ENCODE data around the gene PRR33.

PRR33 gene

GRCh38 chr11:1917523-1918435 lies 26.1 kb upstream of the PRR33 start:
- TF ChIP-seq, protein P1, sequence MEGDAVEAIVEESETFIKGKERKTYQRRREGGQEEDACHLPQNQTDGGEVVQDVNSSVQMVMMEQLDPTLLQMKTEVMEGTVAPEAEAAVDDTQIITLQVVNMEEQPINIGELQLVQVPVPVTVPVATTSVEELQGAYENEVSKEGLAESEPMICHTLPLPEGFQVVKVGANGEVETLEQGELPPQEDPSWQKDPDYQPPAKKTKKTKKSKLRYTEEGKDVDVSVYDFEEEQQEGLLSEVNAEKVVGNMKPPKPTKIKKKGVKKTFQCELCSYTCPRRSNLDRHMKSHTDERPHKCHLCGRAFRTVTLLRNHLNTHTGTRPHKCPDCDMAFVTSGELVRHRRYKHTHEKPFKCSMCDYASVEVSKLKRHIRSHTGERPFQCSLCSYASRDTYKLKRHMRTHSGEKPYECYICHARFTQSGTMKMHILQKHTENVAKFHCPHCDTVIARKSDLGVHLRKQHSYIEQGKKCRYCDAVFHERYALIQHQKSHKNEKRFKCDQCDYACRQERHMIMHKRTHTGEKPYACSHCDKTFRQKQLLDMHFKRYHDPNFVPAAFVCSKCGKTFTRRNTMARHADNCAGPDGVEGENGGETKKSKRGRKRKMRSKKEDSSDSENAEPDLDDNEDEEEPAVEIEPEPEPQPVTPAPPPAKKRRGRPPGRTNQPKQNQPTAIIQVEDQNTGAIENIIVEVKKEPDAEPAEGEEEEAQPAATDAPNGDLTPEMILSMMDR (IDR thresholded peaks at IDR 0.05; ENCODE audit: borderline replicate concordance, insufficient read depth, low read depth, low read length): peak; percentile 64

GRCh38 chr11:1916986-1917522 lies 25.4 kb upstream of the PRR33 start:
- TF ChIP-seq, protein P1 (IDR thresholded peaks at IDR 0.05; ENCODE audit: borderline replicate concordance, insufficient read depth, low read depth, low read length): no peak
- no peak overlapping the region for H3K4me3 ChIP-seq (ENCODE audit: low read depth, low read length)

More at GRCh38 chr11:1917523-1918435, 26.1 kb upstream of the PRR33 start:
- H3K4me3 ChIP-seq (ENCODE audit: low read depth, low read length): no peak overlapping the region

- TF ChIP-seq, protein P1 (IDR thresholded peaks at IDR 0.05; ENCODE audit: borderline replicate concordance, insufficient read depth, low read depth, low read length): no peak
- H3K4me3 ChIP-seq (ENCODE audit: low read depth, low read length): no peak overlapping the region
Measured at GRCh38 chr11:1916132-1916985, 24.7 kb upstream of the PRR33 start.

DNA sequence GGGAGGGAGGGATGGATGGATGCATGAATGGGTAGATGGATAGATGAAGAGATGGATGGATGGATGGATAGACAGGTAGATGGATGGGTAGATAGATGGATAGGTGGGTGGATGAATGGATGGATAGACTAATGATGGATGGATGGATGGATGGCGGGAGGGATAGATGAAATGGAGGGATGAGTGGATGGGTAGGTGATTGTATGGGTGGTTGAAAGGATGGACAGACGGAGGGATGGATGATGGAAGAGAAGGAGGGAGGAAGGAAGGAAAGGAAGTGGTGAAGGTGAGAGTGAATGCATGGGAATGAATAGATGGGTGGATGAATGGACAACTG lies 24.1 kb upstream of the PRR33 start:
- no peak overlapping the region for H3K4me3 ChIP-seq (ENCODE audit: low read depth, low read length)
- TF ChIP-seq, protein P1 (IDR thresholded peaks at IDR 0.05; ENCODE audit: borderline replicate concordance, insufficient read depth, low read depth, low read length): no peak

GRCh38 chr11:1913271-1914060 lies 21.8 kb upstream of the PRR33 start:
- TF ChIP-seq, protein P1 (IDR thresholded peaks at IDR 0.05; ENCODE audit: borderline replicate concordance, insufficient read depth, low read depth, low read length): no peak
- H3K4me3 ChIP-seq (ENCODE audit: low read depth, low read length): no peak overlapping the region

- TF ChIP-seq, protein P1 (IDR thresholded peaks at IDR 0.05; ENCODE audit: borderline replicate concordance, insufficient read depth, low read depth, low read length): no peak
- no peak overlapping the region for H3K4me3 ChIP-seq (ENCODE audit: low read depth, low read length)
Measured at GRCh38 chr11:1912289-1912878, 20.7 kb upstream of the PRR33 start.

Data from GM12875 (cell line).